ENCODE results near the gene MARK2.

- TF ChIP-seq, protein P1, sequence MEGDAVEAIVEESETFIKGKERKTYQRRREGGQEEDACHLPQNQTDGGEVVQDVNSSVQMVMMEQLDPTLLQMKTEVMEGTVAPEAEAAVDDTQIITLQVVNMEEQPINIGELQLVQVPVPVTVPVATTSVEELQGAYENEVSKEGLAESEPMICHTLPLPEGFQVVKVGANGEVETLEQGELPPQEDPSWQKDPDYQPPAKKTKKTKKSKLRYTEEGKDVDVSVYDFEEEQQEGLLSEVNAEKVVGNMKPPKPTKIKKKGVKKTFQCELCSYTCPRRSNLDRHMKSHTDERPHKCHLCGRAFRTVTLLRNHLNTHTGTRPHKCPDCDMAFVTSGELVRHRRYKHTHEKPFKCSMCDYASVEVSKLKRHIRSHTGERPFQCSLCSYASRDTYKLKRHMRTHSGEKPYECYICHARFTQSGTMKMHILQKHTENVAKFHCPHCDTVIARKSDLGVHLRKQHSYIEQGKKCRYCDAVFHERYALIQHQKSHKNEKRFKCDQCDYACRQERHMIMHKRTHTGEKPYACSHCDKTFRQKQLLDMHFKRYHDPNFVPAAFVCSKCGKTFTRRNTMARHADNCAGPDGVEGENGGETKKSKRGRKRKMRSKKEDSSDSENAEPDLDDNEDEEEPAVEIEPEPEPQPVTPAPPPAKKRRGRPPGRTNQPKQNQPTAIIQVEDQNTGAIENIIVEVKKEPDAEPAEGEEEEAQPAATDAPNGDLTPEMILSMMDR (IDR thresholded peaks at IDR 0.05) = no peak
- no peak for TF ChIP-seq ZFX (IDR thresholded peaks at IDR 0.05; ENCODE audit: borderline replicate concordance)
Measured at GRCh38 chr11:63793161-63793560, 45.7 kb upstream of the MARK2 start.
